Gastrocnemius medialis (tissue), 4 donors: ENCODE measurements around the gene ADD1.

Source experiments
- CTCF ChIP-seq, 5 experiments: fragments of 450-650 bp in 3 of 5; fragments of 200-600 bp in 2 of 5; sonication (generic) in 2 of 5; IDR thresholded peaks in 4 of 5; conservative IDR thresholded peaks in 1 of 5; 1 replicate in 4 of 5; 2 replicates in 1 of 5; pipeline ENCODE4 v1.5.1; 2016 to 2019; ENCODE audit warnings: antibody characterized with exemption in 5 of 5, mild to moderate bottlenecking in 3 of 5, moderate library complexity in 3 of 5
- POLR2A ChIP-seq, 2 donors: fragments of 450-650 bp; IDR thresholded peaks; one replicate each; pipeline ENCODE4 v1.6.1; 2017; ENCODE audit warnings: antibody characterized with exemption in 2 of 2, mild to moderate bottlenecking in 2 of 2, moderate library complexity in 2 of 2

GRCh38 chr4:2915789-2916188, 72.1 kb downstream of the ADD1 start:
- TF ChIP-seq POLR2A (IDR thresholded peaks at IDR 0.05) = no peak
- no peak for TF ChIP-seq CTCF (IDR thresholded peaks at IDR 0.05 in 4 of 5, conservative IDR thresholded peaks at IDR 0.05 in 1 of 5)
